ENCODE data around the gene ZHX3. TPM values are rescaled to one million over a fixed set of nuclear protein-coding genes. Genes with fewer than 3 reads are reported as not detected.
A peak's percentile ranks its signal among the peaks of the same experiment; 100 is the strongest.

ZHX3 gene
- total and polyA plus RNA-seq, 10 donors: 1.6 to 26.7 (median 12.3) TPM

- TF ChIP-seq POLR2A (IDR thresholded peaks at IDR 0.05) (no peak), POLR2AphosphoS5 (IDR thresholded peaks at IDR 0.05) (no peak)
- TF ChIP-seq, protein P1, sequence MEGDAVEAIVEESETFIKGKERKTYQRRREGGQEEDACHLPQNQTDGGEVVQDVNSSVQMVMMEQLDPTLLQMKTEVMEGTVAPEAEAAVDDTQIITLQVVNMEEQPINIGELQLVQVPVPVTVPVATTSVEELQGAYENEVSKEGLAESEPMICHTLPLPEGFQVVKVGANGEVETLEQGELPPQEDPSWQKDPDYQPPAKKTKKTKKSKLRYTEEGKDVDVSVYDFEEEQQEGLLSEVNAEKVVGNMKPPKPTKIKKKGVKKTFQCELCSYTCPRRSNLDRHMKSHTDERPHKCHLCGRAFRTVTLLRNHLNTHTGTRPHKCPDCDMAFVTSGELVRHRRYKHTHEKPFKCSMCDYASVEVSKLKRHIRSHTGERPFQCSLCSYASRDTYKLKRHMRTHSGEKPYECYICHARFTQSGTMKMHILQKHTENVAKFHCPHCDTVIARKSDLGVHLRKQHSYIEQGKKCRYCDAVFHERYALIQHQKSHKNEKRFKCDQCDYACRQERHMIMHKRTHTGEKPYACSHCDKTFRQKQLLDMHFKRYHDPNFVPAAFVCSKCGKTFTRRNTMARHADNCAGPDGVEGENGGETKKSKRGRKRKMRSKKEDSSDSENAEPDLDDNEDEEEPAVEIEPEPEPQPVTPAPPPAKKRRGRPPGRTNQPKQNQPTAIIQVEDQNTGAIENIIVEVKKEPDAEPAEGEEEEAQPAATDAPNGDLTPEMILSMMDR (IDR thresholded peaks at IDR 0.05 in 8 of 11, conservative IDR thresholded peaks at IDR 0.05 in 3 of 11): no peak
- Histone ChIP-seq H3K27ac (no peak overlapping the region), H3K27me3 (replicated peaks in 1 of 7) (no peaks in the 10 kb centered on the region), H3K36me3 (no peaks in the 10 kb centered on the region), H3K9me3 (no peaks in the 10 kb centered on the region), H3K4me3 (no peak overlapping the region), H3K4me1 (peaks cover 0 to 6% (median 0%) of the 10 kb centered on the region in 6 donors)
- intact Hi-C loops (cut with DNase I; ENCODE audit: low total_unique reads): no loop called here
- WGBS, 5 donors: 83 to 91% (median 88%) methylated on average over 3 of the region's 3 CpGs
- no peak for DNase-seq
Measured at GRCh38 chr20:41258474-41258873, 59.1 kb downstream of the ZHX3 start.

GRCh38 chr20:41256516-41256915 lies 61.0 kb downstream of the ZHX3 start:
- DNase-seq: no peak
- Histone ChIP-seq H3K27ac (no peak overlapping the region), H3K4me1 (peaks cover 0 to 6% (median 0%) of the 10 kb centered on the region in 6 donors), H3K27me3 (replicated peaks in 1 of 7) (no peaks in the 10 kb centered on the region), H3K36me3 (no peaks in the 10 kb centered on the region), H3K9me3 (no peaks in the 10 kb centered on the region), H3K4me3 (no peak overlapping the region)
- TF ChIP-seq, protein P1 (IDR thresholded peaks at IDR 0.05 in 8 of 11, conservative IDR thresholded peaks at IDR 0.05 in 3 of 11): no peak
- TF ChIP-seq POLR2A (IDR thresholded peaks at IDR 0.05) (no peak), POLR2AphosphoS5 (IDR thresholded peaks at IDR 0.05) (no peak)
- WGBS, 5 donors: 93 to 99% (median 96%) methylated on average over 5 of the region's 5 CpGs
- intact Hi-C loops (cut with DNase I; ENCODE audit: low total_unique reads): no loop called here

DNA sequence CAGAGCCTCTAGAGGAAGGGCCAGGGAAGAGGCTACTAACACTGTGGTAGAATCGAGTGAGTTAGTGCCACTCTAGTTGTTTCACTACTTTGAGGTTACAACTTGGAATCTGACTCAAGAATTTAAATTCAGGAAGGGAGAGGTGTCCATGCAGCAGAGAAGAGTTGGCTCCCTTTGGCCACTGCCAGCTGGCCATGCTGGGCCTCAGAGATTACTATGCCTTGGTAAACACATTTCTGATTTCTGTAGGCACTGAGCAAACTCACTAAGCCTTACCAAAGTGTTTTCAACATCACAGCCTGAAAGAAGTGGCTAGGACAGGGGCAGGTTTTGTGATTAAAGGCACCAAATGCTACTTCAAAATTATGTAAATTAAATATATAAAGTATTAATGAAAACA lies 61.9 kb downstream of the ZHX3 start:
- Histone ChIP-seq H3K4me1 (peaks cover 0 to 14% (median 0%) of the 10 kb centered on the region in 6 donors), H3K27ac (no peak overlapping the region), H3K4me3 (no peak overlapping the region), H3K9me3 (no peaks in the 10 kb centered on the region), H3K27me3 (replicated peaks in 1 of 7) (no peaks in the 10 kb centered on the region), H3K36me3 (no peaks in the 10 kb centered on the region)
- no peak for DNase-seq
- intact Hi-C loops (cut with DNase I; ENCODE audit: low total_unique reads): no loop called here
- TF ChIP-seq, protein P1 (IDR thresholded peaks at IDR 0.05 in 8 of 11, conservative IDR thresholded peaks at IDR 0.05 in 3 of 11): no peak
- TF ChIP-seq POLR2AphosphoS5 (IDR thresholded peaks at IDR 0.05): no peak
- TF ChIP-seq POLR2A (IDR thresholded peaks at IDR 0.05): no peak
- WGBS, 5 donors: 80 to 98% (median 92%) methylated on average over 1 of the region's 1 CpG

GRCh38 chr20:41249411-41250281 lies 67.9 kb downstream of the ZHX3 start:
- no peaks in the 10 kb centered on the region for H3K27me3 ChIP-seq (replicated peaks in 1 of 7)
- H3K36me3 ChIP-seq: no peaks in the 10 kb centered on the region
- no peaks in the 10 kb centered on the region for H3K9me3 ChIP-seq
- DNase-seq: no peak
- 49 to 73% (median 57%) methylated on average over 9 of the region's 9 CpGs for WGBS, 5 donors
- no peak overlapping the region for H3K4me3 ChIP-seq
- H3K27ac ChIP-seq: peak overlapping the region; percentile 30 to 86 (median 80)
- TF ChIP-seq, protein P1 (IDR thresholded peaks at IDR 0.05 in 8 of 11, conservative IDR thresholded peaks at IDR 0.05 in 3 of 11): peak in 1 of 11 experiments; percentile 21
- no peak for TF ChIP-seq POLR2A (IDR thresholded peaks at IDR 0.05)
- TF ChIP-seq POLR2AphosphoS5 (IDR thresholded peaks at IDR 0.05): peak in 1 of 3 donors; percentile 21
- intact Hi-C loops (cut with DNase I; ENCODE audit: low total_unique reads): no loop called here
- peaks cover 18 to 74% (median 44%) of the 10 kb centered on the region in 6 donors for H3K4me1 ChIP-seq

Measured in spleen (tissue), 11 donors.